K562 (cell line): ENCODE results near the gene BST1.

Experiments used
- ARNT ChIP-seq, 2 experiments: fragments of 450-650 bp; IDR thresholded peaks; 2 replicates each; pipeline ENCODE4 v1.6.1; 2016; ENCODE audit warnings: mild to moderate bottlenecking in 1 of 2
- BRCA1 ChIP-seq, 2 experiments: fragments of 450-650 bp in 1 of 2; sonication (generic) in 1 of 2; formaldehyde crosslinking in 1 of 2; IDR thresholded peaks; 2 replicates each; pipeline versions ENCODE4 v1.5.0 to v1.6.1; 2017 to 2020; ENCODE audit warnings: mild to moderate bottlenecking in 1 of 2, missing genetic modification reagents in 1 of 2
- CTCF ChIP-seq, 3 experiments: IDR thresholded peaks in 2 of 3; conservative IDR thresholded peaks in 1 of 3; 2 replicates each; pipeline ENCODE4 v1.5.1; 2011 to 2012; ENCODE audit warnings: low read length in 3 of 3, mild to moderate bottlenecking in 3 of 3, control low read depth in 2 of 3, improper control_type of control experiment in 1 of 3, inconsistent platforms in 1 of 3, low read depth in 1 of 3, mixed read lengths in 1 of 3, moderate library complexity in 1 of 3; ENCODE audit not compliant: insufficient read depth in 2 of 3
- HMGN3 ChIP-seq: IDR thresholded peaks from 2 replicates; pipeline ENCODE4 v1.6.1; 2011; ENCODE audit warnings: borderline replicate concordance, low read depth, mild to moderate bottlenecking, mixed read lengths, low read length; ENCODE audit not compliant: insufficient read length; ENCODE audit errors: extremely low read depth
- HMGXB4 ChIP-seq: sonication (generic); formaldehyde crosslinking; IDR thresholded peaks from 2 replicates; pipeline ENCODE4 v1.8.1; 2023; ENCODE audit warnings: mild to moderate bottlenecking, missing genetic modification reagents
- POLR2A ChIP-seq: fragments of 450-650 bp; conservative IDR thresholded peaks from 2 replicates; pipeline ENCODE4 v1.6.1; 2016
- SMAD2 ChIP-seq: fragments of 150-350 bp; IDR thresholded peaks from 2 replicates; pipeline ENCODE4 v1.6.1; 2014; ENCODE audit warnings: low read depth, mild to moderate bottlenecking, low read length
- SNAPC5 ChIP-seq: fragments of 250-450 bp; sonication (Bioruptor Pico); IDR thresholded peaks from 2 replicates; pipeline ENCODE4 v1.8.0; 2021; ENCODE audit warnings: moderate library complexity, mild to moderate bottlenecking, inconsistent platforms
- TCF7L2 ChIP-seq: fragments of 150-350 bp; IDR thresholded peaks from 2 replicates; pipeline ENCODE4 v1.6.1; 2016; ENCODE audit warnings: low read depth, mild to moderate bottlenecking, low read length, moderate library complexity
- THAP12 ChIP-seq: fragments of 250-450 bp; sonication (Bioruptor Pico); IDR thresholded peaks from 2 replicates; pipeline ENCODE4 v1.9.0; 2021; ENCODE audit warnings: mild to moderate bottlenecking, inconsistent platforms
- USF2 ChIP-seq: sonication (generic); formaldehyde crosslinking; IDR thresholded peaks from 2 replicates; pipeline ENCODE4 v1.5.0; 2020; ENCODE audit warnings: missing genetic modification reagents
- YY1 ChIP-seq, 3 experiments: IDR thresholded peaks; 2 replicates each; pipeline ENCODE4 v1.6.1; 2011; ENCODE audit warnings: low read length in 2 of 3, mild to moderate bottlenecking in 2 of 3, moderate library complexity in 2 of 3, borderline replicate concordance in 1 of 3, control low read depth in 1 of 3, low read depth in 1 of 3; ENCODE audit not compliant: insufficient read depth in 3 of 3, insufficient replicate concordance in 2 of 3, control insufficient read depth in 1 of 3, insufficient read length in 1 of 3; ENCODE audit errors: extremely low read depth in 1 of 3
- ZNF785 ChIP-seq: fragments of 250-450 bp; sonication (Bioruptor Pico); IDR thresholded peaks from 2 replicates; pipeline ENCODE4 v1.4.0; 2020; ENCODE audit warnings: mild to moderate bottlenecking

- TF ChIP-seq USF2, result no peak
- no peak for TF ChIP-seq YY1 (IDR thresholded peaks at IDR 0.05; ENCODE audit: borderline replicate concordance in 1 of 3, control insufficient read depth in 1 of 3, extremely low read depth in 1 of 3, insufficient read depth in 3 of 3, insufficient read length in 1 of 3, insufficient replicate concordance in 2 of 3, low read depth in 1 of 3, low read length in 2 of 3)
- no peak for TF ChIP-seq CTCF (IDR thresholded peaks at IDR 0.05 in 2 of 3, conservative IDR thresholded peaks at IDR 0.05 in 1 of 3; ENCODE audit: insufficient read depth in 2 of 3, low read depth in 1 of 3, low read length in 3 of 3)
- TF ChIP-seq BRCA1 (IDR thresholded peaks at IDR 0.05), result no peak
- no peak for TF ChIP-seq BRCA1 (CRISPR knock-in tag; IDR thresholded peaks at IDR 0.05)
- no peak for TF ChIP-seq POLR2A
- no peak for TF ChIP-seq TCF7L2
- no peak for TF ChIP-seq SNAPC5
- no peak for TF ChIP-seq ARNT (IDR thresholded peaks at IDR 0.05)
- TF ChIP-seq ZNF785 (CRISPR knock-in tag), result no peak
- no peak for TF ChIP-seq SMAD2
- no peak for TF ChIP-seq HMGXB4 (CRISPR knock-in tag)
- TF ChIP-seq HMGN3, result no peak
- TF ChIP-seq THAP12, result no peak
These were observed 19.7 kb upstream of the BST1 start for GRCh38 chr4:15683143-15683495.
